ENCODE measurements around the gene XPR1. TPM values are rescaled to one million over a fixed set of nuclear protein-coding genes. Genes with fewer than 3 reads are reported as not detected.
"Not testable (repeated sequence)": the region's sequence is repeated elsewhere in the genome, so short reads cannot be mapped to it uniquely, and the experiment has no call there.

Gene XPR1
- total and polyA plus RNA-seq, 8 donors, result 0.92 to 27.0 (median 4.5) TPM

- H3K27me3 ChIP-seq, result no peaks in the 10 kb centered on the region
- H3K4me3 ChIP-seq, result no peak overlapping the region
- no peak overlapping the region for H3K27ac ChIP-seq
- DNase-seq, result no peak
- TF ChIP-seq, protein P1, sequence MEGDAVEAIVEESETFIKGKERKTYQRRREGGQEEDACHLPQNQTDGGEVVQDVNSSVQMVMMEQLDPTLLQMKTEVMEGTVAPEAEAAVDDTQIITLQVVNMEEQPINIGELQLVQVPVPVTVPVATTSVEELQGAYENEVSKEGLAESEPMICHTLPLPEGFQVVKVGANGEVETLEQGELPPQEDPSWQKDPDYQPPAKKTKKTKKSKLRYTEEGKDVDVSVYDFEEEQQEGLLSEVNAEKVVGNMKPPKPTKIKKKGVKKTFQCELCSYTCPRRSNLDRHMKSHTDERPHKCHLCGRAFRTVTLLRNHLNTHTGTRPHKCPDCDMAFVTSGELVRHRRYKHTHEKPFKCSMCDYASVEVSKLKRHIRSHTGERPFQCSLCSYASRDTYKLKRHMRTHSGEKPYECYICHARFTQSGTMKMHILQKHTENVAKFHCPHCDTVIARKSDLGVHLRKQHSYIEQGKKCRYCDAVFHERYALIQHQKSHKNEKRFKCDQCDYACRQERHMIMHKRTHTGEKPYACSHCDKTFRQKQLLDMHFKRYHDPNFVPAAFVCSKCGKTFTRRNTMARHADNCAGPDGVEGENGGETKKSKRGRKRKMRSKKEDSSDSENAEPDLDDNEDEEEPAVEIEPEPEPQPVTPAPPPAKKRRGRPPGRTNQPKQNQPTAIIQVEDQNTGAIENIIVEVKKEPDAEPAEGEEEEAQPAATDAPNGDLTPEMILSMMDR (IDR thresholded peaks at IDR 0.05), result no peak
- TF ChIP-seq POLR2A (IDR thresholded peaks at IDR 0.05) (no peak), POLR2AphosphoS5 (IDR thresholded peaks at IDR 0.05) (no peak), EP300 (IDR thresholded peaks at IDR 0.05) (no peak)
- H3K4me1 ChIP-seq, result no peaks in the 10 kb centered on the region
- H3K36me3 ChIP-seq, result no peaks in the 10 kb centered on the region
- intact Hi-C loops (cut with DNase I; ENCODE audit: low total_unique reads), result no loop called here
- H3K9me3 ChIP-seq, result peaks cover 0 to 41% (median 24%) of the 10 kb centered on the region in 4 donors
- WGBS, 5 donors, result 99 to 100% (median 100%) methylated on average over 1 of the region's 1 CpG
Measured at GRCh38 chr1:180698580-180698979, 66.8 kb downstream of the XPR1 start.

- H3K27me3 ChIP-seq; intact Hi-C loops (cut with DNase I; ENCODE audit: low total_unique reads); DNase-seq; H3K4me1 ChIP-seq; H3K27ac ChIP-seq; H3K4me3 ChIP-seq; H3K36me3 ChIP-seq: not testable (repeated sequence)
- H3K9me3 ChIP-seq, result peaks cover 0 to 30% (median 21%) of the 10 kb centered on the region in 4 donors
- 91 to 99% (median 97%) methylated on average over 2 of the region's 2 CpGs for WGBS, 5 donors
Measured at GRCh38 chr1:180702376-180702775, 70.6 kb downstream of the XPR1 start.

GRCh38 chr1:180710746-180711145 lies 78.9 kb downstream of the XPR1 start:
- H3K27me3 ChIP-seq; H3K4me3 ChIP-seq; H3K4me1 ChIP-seq; DNase-seq; H3K9me3 ChIP-seq; H3K36me3 ChIP-seq; H3K27ac ChIP-seq; intact Hi-C loops (cut with DNase I; ENCODE audit: low total_unique reads): not testable (repeated sequence)
- 89 to 100% (median 95%) methylated on average over 2 to 27 of the region's 30 CpGs for WGBS, 5 donors

GRCh38 chr1:180711260-180711659 lies 79.4 kb downstream of the XPR1 start:
- intact Hi-C loops (cut with DNase I; ENCODE audit: low total_unique reads); H3K4me3 ChIP-seq; H3K36me3 ChIP-seq; H3K9me3 ChIP-seq; H3K27ac ChIP-seq; DNase-seq; H3K27me3 ChIP-seq; H3K4me1 ChIP-seq: not testable (repeated sequence)
- 96 to 100% (median 97%) methylated on average over 14 to 16 of the region's 19 CpGs for WGBS, 5 donors

DNA sequence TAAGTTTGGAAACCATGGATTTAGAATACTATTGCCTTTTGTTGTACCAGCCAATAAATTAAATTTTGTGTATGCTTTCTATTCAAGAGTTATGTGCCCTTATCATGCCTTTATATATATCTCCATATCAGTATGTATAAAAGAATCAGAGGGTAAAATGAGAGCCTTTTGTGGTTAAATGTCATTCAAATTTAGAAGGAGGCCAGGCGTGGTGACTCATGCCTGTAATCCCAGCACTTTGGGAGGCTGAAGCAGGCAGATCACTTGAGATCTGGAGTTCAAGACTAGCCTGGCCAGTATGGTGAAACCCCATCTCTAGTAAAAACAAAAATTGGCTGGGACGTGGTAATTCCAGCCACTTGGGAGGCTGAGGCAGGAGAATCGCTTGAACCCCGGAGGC lies 88.9 kb downstream of the XPR1 start:
- Histone ChIP-seq H3K4me3 (no peak overlapping the region), H3K9me3 (no peaks in the 10 kb centered on the region), H3K4me1 (no peaks in the 10 kb centered on the region), H3K27me3 (no peaks in the 10 kb centered on the region), H3K27ac (no peak overlapping the region), H3K36me3 (no peaks in the 10 kb centered on the region)
- no peak for DNase-seq
- intact Hi-C loops (cut with DNase I; ENCODE audit: low total_unique reads), result no loop called here
- 90 to 95% (median 93%) methylated on average over 4 of the region's 4 CpGs for WGBS, 5 donors
- no peak for TF ChIP-seq POLR2A (IDR thresholded peaks at IDR 0.05)
- no peak for TF ChIP-seq EP300 (IDR thresholded peaks at IDR 0.05)
- no peak for TF ChIP-seq POLR2AphosphoS5 (IDR thresholded peaks at IDR 0.05)

- no peaks in the 10 kb centered on the region for H3K4me1 ChIP-seq
- no peaks in the 10 kb centered on the region for H3K27me3 ChIP-seq
- TF ChIP-seq, protein P1 (IDR thresholded peaks at IDR 0.05), result no peak
- no peak for TF ChIP-seq POLR2A (IDR thresholded peaks at IDR 0.05)
- no peak for TF ChIP-seq POLR2AphosphoS5 (IDR thresholded peaks at IDR 0.05)
- TF ChIP-seq EP300 (IDR thresholded peaks at IDR 0.05), result no peak
- 85 to 93% (median 92%) methylated on average over 1 of the region's 1 CpG for WGBS, 5 donors
- no peak for DNase-seq
- no peak overlapping the region for H3K4me3 ChIP-seq
- H3K9me3 ChIP-seq, result peaks cover 0 to 7% (median 0%) of the 10 kb centered on the region in 4 donors
- no peak overlapping the region for H3K27ac ChIP-seq
- H3K36me3 ChIP-seq, result peaks cover 0 to 5% (median 0%) of the 10 kb centered on the region in 4 donors
- intact Hi-C loops (cut with DNase I; ENCODE audit: low total_unique reads), result no loop called here
Measured at GRCh38 chr1:180722586-180722985, 90.8 kb downstream of the XPR1 start.
